Measurements from ENCODE around the gene TNFRSF1A. TPM values are rescaled to one million over a fixed set of nuclear protein-coding genes. Genes with fewer than 3 reads are reported as not detected.

Gene TNFRSF1A
- 393 to 727 TPM (median 502 TPM) in 5 replicates for total RNA-seq (2022; extraction: Qiagen RNA extraction; ENCODE audit: low read depth)

GRCh38 chr12:6341417-6342139, at the start of gene TNFRSF1A:
TSS of gene TNFRSF1A (minus strand) at chr12:6342076. CDS start at chr12:6341814, 262 bp downstream.

GRCh38 chr12:6383572-6384498, 42.0 kb upstream of the TNFRSF1A start, which contains the start of gene LTBR:
TSS of gene LTBR (plus strand) at chr12:6384162. CDS start at chr12:6384359, 197 bp downstream.

GRCh38 chr12:6375269-6376078, 33.6 kb upstream of the TNFRSF1A start, which contains the start of gene SCNN1A:
TSS of gene SCNN1A (minus strand) at chr12:6375563. CDS start at chr12:6374783, 780 bp downstream.

Other genes with a start within 250 kb of the TNFRSF1A start
- gene VWF, start 217.4 kb downstream of the TNFRSF1A start, total RNA-seq (2022; extraction: Qiagen RNA extraction; ENCODE audit: low read depth): 0.10 to 0.27 TPM (median 0.17 TPM) in 5 replicates
- gene CD9, start 141.7 kb downstream of the TNFRSF1A start, total RNA-seq (2022; extraction: Qiagen RNA extraction; ENCODE audit: low read depth): 263 to 289 TPM (median 285 TPM) in 5 replicates
- gene PLEKHG6, start 31.4 kb downstream of the TNFRSF1A start, total RNA-seq (2022; extraction: Qiagen RNA extraction; ENCODE audit: low read depth): 0.23 to 0.64 TPM (median 0.38 TPM) in 5 replicates
- gene SCNN1A, start 33.5 kb upstream of the TNFRSF1A start, total RNA-seq (2022; extraction: Qiagen RNA extraction; ENCODE audit: low read depth): 12.4 to 15.8 TPM (median 13.7 TPM) in 5 replicates
- 190 to 234 TPM (median 229 TPM) in 5 replicates for gene LTBR, start 42.1 kb upstream of the TNFRSF1A start, total RNA-seq (2022; extraction: Qiagen RNA extraction; ENCODE audit: low read depth)
- not detected in 5 replicates for gene CD27, start 102.9 kb upstream of the TNFRSF1A start, total RNA-seq (2022; extraction: Qiagen RNA extraction; ENCODE audit: low read depth)
- gene TAPBPL, start 110.0 kb upstream of the TNFRSF1A start, total RNA-seq (2022; extraction: Qiagen RNA extraction; ENCODE audit: low read depth): 3.3 to 4.7 TPM (median 3.8 TPM) in 5 replicates
- gene VAMP1, start 128.6 kb upstream of the TNFRSF1A start, total RNA-seq (2022; extraction: Qiagen RNA extraction; ENCODE audit: low read depth): 9.8 to 12.0 TPM (median 11.0 TPM) in 5 replicates
- 293 to 351 TPM (median 319 TPM) in 5 replicates for gene MRPL51, start 151.2 kb upstream of the TNFRSF1A start, total RNA-seq (2022; extraction: Qiagen RNA extraction; ENCODE audit: low read depth)
- gene NCAPD2, start 152.0 kb upstream of the TNFRSF1A start, total RNA-seq (2022; extraction: Qiagen RNA extraction; ENCODE audit: low read depth): 49.8 to 66.2 TPM (median 58.4 TPM) in 5 replicates
- 6,831 to 9,120 TPM (median 8,658 TPM) in 5 replicates for gene GAPDH, start 192.4 kb upstream of the TNFRSF1A start, total RNA-seq (2022; extraction: Qiagen RNA extraction; ENCODE audit: low read depth)
- gene IFFO1, start 214.0 kb upstream of the TNFRSF1A start, total RNA-seq (2022; extraction: Qiagen RNA extraction; ENCODE audit: low read depth): 1.9 to 3.4 TPM (median 2.1 TPM) in 5 replicates
- gene NOP2, start 226.2 kb upstream of the TNFRSF1A start, total RNA-seq (2022; extraction: Qiagen RNA extraction; ENCODE audit: low read depth): 96.4 to 107 TPM (median 104 TPM) in 5 replicates

Data from A549 treated with GW870086 at 1 μM for 4 hours (cell line).